Prostate gland (tissue), 2 donors: ENCODE measurements around the gene SMAP2. TPM values are rescaled to one million over a fixed set of nuclear protein-coding genes. Genes with fewer than 3 reads are reported as not detected.
A peak's percentile ranks its signal among the peaks of the same experiment; 100 is the strongest.

Experiments
- DNase-seq: peaks from one replicate; pipeline ENCODE4 v3.0.0-alpha.2; 2019; ENCODE audit warnings: low spot score
- H3K27ac ChIP-seq, 2 donors: fragments of 200-600 bp; sonication (generic); 2 replicates each; pipeline ENCODE4 v1.5.1; 2017 to 2019
- H3K27me3 ChIP-seq: fragments of 200-600 bp; sonication (generic); replicated peaks from 2 replicates; pipeline ENCODE4 v1.5.1; 2019; ENCODE audit not compliant: insufficient read depth
- H3K36me3 ChIP-seq, 2 donors: fragments of 200-600 bp; sonication (generic); 1 replicate in 1 of 2; 2 replicates in 1 of 2; pipeline versions ENCODE4 v1.5.1 to v1.8.1; 2017 to 2019
- H3K4me1 ChIP-seq: fragments of 200-600 bp; sonication (generic); replicated peaks from 2 replicates; pipeline ENCODE4 v1.5.1; 2019
- H3K4me3 ChIP-seq, 2 donors: fragments of 200-600 bp; sonication (generic); 2 replicates each; pipeline ENCODE4 v1.5.1; 2017 to 2019
- H3K9me3 ChIP-seq: fragments of 200-600 bp; sonication (generic); 2 replicates; pipeline ENCODE4 v1.5.1; 2017
- CTCF ChIP-seq, 4 experiments: fragments of 200-600 bp in 2 of 4; fragments of 450-650 bp in 2 of 4; sonication (generic) in 2 of 4; IDR thresholded peaks; 1 replicate in 3 of 4; 2 replicates in 1 of 4; pipeline ENCODE4 v1.5.1; 2016 to 2019; ENCODE audit warnings: antibody characterized with exemption in 4 of 4, mild to moderate bottlenecking in 2 of 4, moderate library complexity in 2 of 4
- POLR2A ChIP-seq: fragments of 450-650 bp; IDR thresholded peaks from one replicate; pipeline ENCODE4 v1.6.1; 2016; ENCODE audit warnings: antibody characterized with exemption, mild to moderate bottlenecking
- POLR2AphosphoS5 ChIP-seq: sonication (generic); formaldehyde crosslinking; IDR thresholded peaks from one replicate; pipeline ENCODE4 v1.6.1; 2017; ENCODE audit warnings: antibody characterized with exemption
- WGBS: methylation state at CpG from one replicate; pipeline ENCODE4 v1.1.5; 2018; 5-methylcytosine and 5-hydroxymethylcytosine counted together
- intact Hi-C: fragments of 100-400 bp; cut with DNase I; formaldehyde crosslinking; loops from one replicate; pipeline ENCODE4 v1.14.2; 2022
- total RNA-seq, 2 donors: library from RNA; depleted of rRNA; stranded (reverse); fragments of >200 nt; gene quantifications; one replicate each; pipeline ENCODE4 v1.1.0, GENCODE V29; 2016

SMAP2 gene
- total RNA-seq, 2 donors from 2014 or later, result 22.0 to 39.6 TPM

- WGBS, result 68% methylated on average over 4 of the region's 4 CpGs
- intact Hi-C loops, result no loop called here
- Histone ChIP-seq H3K4me1 (no peaks in the 10 kb centered on the region), H3K36me3 (no peaks in the 10 kb centered on the region), H3K4me3 (no peak overlapping the region), H3K27me3 (no peaks in the 10 kb centered on the region), H3K9me3 (no peaks in the 10 kb centered on the region), H3K27ac (no peak overlapping the region)
- DNase-seq, result no peak
- TF ChIP-seq CTCF (IDR thresholded peaks at IDR 0.05) (no peak), POLR2AphosphoS5 (no peak), POLR2A (no peak)
Observed at GRCh38 chr1:40371707-40372258, 1.7 kb upstream of the SMAP2 start.

GRCh38 chr1:40372658-40373322 is 737 bp upstream of the SMAP2 start:
- 43% methylated on average over 6 of the region's 6 CpGs for WGBS
- Histone ChIP-seq H3K27me3 (no peaks in the 10 kb centered on the region), H3K36me3 (no peaks in the 10 kb centered on the region), H3K27ac (no peak overlapping the region), H3K4me3 (peak overlapping the region in 1 of 2 donors; percentile 95), H3K9me3 (no peaks in the 10 kb centered on the region), H3K4me1 (no peaks in the 10 kb centered on the region)
- TF ChIP-seq CTCF (IDR thresholded peaks at IDR 0.05) (no peak), POLR2AphosphoS5 (no peak), POLR2A (no peak)
- intact Hi-C loops, result no loop called here
- no peak for DNase-seq

- Histone ChIP-seq H3K4me1 (peaks cover 3% of the 10 kb centered on the region), H3K4me3 (no peak overlapping the region), H3K27ac (no peak overlapping the region), H3K27me3 (no peaks in the 10 kb centered on the region), H3K9me3 (no peaks in the 10 kb centered on the region), H3K36me3 (no peaks in the 10 kb centered on the region)
- WGBS, result 61% methylated on average over 1 of the region's 1 CpG
- intact Hi-C loops, result no loop called here
- no peak for DNase-seq
- no peak for TF ChIP-seq POLR2A
- TF ChIP-seq CTCF (IDR thresholded peaks at IDR 0.05), result no peak
- no peak for TF ChIP-seq POLR2AphosphoS5
Observed at GRCh38 chr1:40377512-40377911, 4.0 kb downstream of the SMAP2 start.

- Histone ChIP-seq H3K27ac (no peak overlapping the region), H3K4me3 (no peak overlapping the region), H3K4me1 (peaks cover 24% of the 10 kb centered on the region), H3K27me3 (no peaks in the 10 kb centered on the region), H3K36me3 (no peaks in the 10 kb centered on the region), H3K9me3 (no peaks in the 10 kb centered on the region)
- intact Hi-C loops, result no loop called here
- 54% methylated on average over 1 of the region's 1 CpG for WGBS
- TF ChIP-seq POLR2A, result no peak
- TF ChIP-seq POLR2AphosphoS5, result no peak
- TF ChIP-seq CTCF (IDR thresholded peaks at IDR 0.05), result no peak
- DNase-seq, result no peak
Observed at GRCh38 chr1:40379785-40380452, 6.4 kb downstream of the SMAP2 start.
